Measurements from ENCODE around the gene TLK2. TPM values are rescaled to one million over a fixed set of nuclear protein-coding genes. Genes with fewer than 3 reads are reported as not detected.
"Not testable (repeated sequence)": the region's sequence is repeated elsewhere in the genome, so short reads cannot be mapped to it uniquely, and the experiment has no call there.

Gene TLK2
- total RNA-seq, 6 experiments from 2014 or later, result 29.0 to 40.9 (median 38.6) TPM

- not testable (repeated sequence) for H3K4me3 Mint-ChIP-seq; H3K27ac Mint-ChIP-seq; H3K27me3 Mint-ChIP-seq (ENCODE audit: insufficient read depth); H3K36me3 Mint-ChIP-seq (ENCODE audit: low read depth); H3K9me3 Mint-ChIP-seq; DNase-seq
- peaks cover 22% of the 10 kb centered on the region for H3K4me1 Mint-ChIP-seq (ENCODE audit: low read depth)
Observed at GRCh38 chr17:62482553-62482952, 3.9 kb downstream of the TLK2 start.

- DNase-seq; H3K27me3 Mint-ChIP-seq (ENCODE audit: insufficient read depth); H3K4me1 Mint-ChIP-seq (ENCODE audit: low read depth); H3K27ac Mint-ChIP-seq; H3K4me3 Mint-ChIP-seq; H3K9me3 Mint-ChIP-seq: not testable (repeated sequence)
- peaks cover 11% of the 10 kb centered on the region for H3K36me3 Mint-ChIP-seq (ENCODE audit: low read depth)
Observed at GRCh38 chr17:62490990-62491389, 12.4 kb downstream of the TLK2 start.

DNA sequence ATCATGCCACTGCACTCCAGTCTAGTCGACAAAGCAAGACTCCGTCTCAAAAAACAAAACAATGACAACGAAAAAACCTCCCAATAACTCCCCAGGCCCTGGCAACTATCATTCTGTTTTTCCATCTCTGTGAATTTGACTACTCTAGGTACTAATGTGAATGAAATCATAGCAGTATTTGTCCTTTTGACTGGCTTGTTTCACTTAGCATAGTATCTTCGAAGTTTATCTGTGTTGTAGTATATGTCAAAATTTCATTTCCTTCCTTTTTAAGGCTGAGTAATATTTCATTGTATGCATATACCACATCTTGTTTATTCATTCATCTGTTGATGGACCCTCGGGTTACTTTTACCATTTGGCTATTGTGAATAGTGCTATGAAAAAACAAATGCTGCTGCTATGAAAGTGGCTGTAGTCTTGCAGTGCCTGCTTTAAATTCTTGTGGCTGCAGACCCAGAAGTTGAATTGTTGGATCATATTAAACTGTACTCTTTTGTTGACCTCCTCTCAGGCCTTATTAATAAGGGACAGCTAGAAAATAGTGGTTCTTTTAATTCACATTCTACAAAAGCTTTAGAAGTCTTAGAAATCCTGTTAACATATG is 14.5 kb downstream of the TLK2 start:
- not testable (repeated sequence) for H3K4me3 Mint-ChIP-seq; DNase-seq; H3K27me3 Mint-ChIP-seq (ENCODE audit: insufficient read depth); H3K9me3 Mint-ChIP-seq; H3K27ac Mint-ChIP-seq; H3K4me1 Mint-ChIP-seq (ENCODE audit: low read depth)
- H3K36me3 Mint-ChIP-seq (ENCODE audit: low read depth), result peaks cover 11% of the 10 kb centered on the region

DNA sequence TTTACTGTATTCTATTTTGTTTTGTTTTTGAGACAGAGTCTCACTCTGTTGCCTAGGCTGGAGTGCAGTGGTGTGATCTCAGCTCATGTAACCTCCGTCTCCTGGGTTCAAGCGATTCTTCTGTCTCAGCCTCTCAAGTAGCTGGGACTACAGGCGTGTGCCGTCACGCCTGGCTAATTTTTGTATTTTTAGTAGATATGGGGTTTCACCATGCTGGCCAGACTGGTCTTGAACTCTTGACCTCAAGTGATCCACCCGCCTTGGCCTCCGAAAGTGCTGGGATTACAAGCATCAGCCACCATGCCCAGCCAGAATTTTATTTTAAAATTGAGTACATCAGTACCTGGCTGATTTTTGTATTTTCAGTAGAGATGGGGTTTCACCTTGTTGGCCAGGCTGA is 15.4 kb downstream of the TLK2 start:
- not testable (repeated sequence) for H3K27me3 Mint-ChIP-seq (ENCODE audit: insufficient read depth); H3K4me3 Mint-ChIP-seq; DNase-seq; H3K27ac Mint-ChIP-seq; H3K9me3 Mint-ChIP-seq; H3K4me1 Mint-ChIP-seq (ENCODE audit: low read depth)
- peaks cover 11% of the 10 kb centered on the region for H3K36me3 Mint-ChIP-seq (ENCODE audit: low read depth)

DNA sequence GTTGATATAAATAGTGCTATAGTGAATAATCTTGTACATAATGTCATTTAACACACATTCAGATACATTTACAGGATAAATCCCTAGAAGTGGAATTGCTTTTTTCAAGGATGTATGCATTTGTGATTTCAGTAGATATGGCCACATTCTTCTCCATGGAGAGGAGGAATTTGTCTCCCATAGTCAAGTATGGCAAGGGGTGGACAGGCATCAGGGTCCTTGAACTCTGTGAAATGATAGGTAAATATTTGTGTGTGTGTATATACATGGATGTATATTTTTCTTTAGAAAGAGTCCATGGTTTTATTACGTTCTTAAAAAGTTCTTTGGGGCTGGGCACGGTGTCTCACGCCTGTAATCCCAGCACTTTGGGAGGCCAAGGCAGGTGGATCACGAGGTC is 17.7 kb downstream of the TLK2 start:
- DNase-seq; H3K9me3 Mint-ChIP-seq; H3K27ac Mint-ChIP-seq; H3K4me1 Mint-ChIP-seq (ENCODE audit: low read depth); H3K27me3 Mint-ChIP-seq (ENCODE audit: insufficient read depth); H3K36me3 Mint-ChIP-seq (ENCODE audit: low read depth); H3K4me3 Mint-ChIP-seq: not testable (repeated sequence)

DNA sequence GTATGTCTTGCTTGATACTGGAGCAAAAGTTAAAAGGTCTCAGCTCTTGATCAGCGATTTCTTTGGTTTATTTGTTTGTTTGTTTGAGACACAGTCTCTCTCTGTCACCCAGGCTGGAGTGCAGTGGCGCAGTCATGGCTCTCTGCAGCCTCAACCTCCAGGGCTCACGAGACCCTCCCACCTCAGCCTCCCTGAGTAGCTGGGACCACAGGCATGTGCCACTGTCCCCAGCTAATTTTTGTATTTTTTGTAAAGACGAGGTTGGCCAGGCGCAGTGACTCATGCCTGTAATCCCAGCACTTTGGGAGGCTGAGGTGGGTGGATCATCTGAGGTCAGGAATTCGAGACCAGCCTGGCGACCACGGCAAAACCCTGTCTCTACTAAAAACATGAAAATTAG is 20.2 kb downstream of the TLK2 start:
- not testable (repeated sequence) for H3K27ac Mint-ChIP-seq; H3K4me3 Mint-ChIP-seq; H3K27me3 Mint-ChIP-seq (ENCODE audit: insufficient read depth); H3K4me1 Mint-ChIP-seq (ENCODE audit: low read depth); H3K36me3 Mint-ChIP-seq (ENCODE audit: low read depth); DNase-seq; H3K9me3 Mint-ChIP-seq

GRCh38 chr17:62500463-62500862 is 21.8 kb downstream of the TLK2 start:
- not testable (repeated sequence) for H3K9me3 Mint-ChIP-seq; H3K27ac Mint-ChIP-seq; H3K27me3 Mint-ChIP-seq (ENCODE audit: insufficient read depth); H3K36me3 Mint-ChIP-seq (ENCODE audit: low read depth); H3K4me1 Mint-ChIP-seq (ENCODE audit: low read depth); DNase-seq; H3K4me3 Mint-ChIP-seq

GRCh38 chr17:62504857-62505256 is 26.2 kb downstream of the TLK2 start:
- H3K27me3 Mint-ChIP-seq (ENCODE audit: insufficient read depth); DNase-seq; H3K4me3 Mint-ChIP-seq; H3K9me3 Mint-ChIP-seq; H3K36me3 Mint-ChIP-seq (ENCODE audit: low read depth); H3K27ac Mint-ChIP-seq: not testable (repeated sequence)
- peaks cover 21% of the 10 kb centered on the region for H3K4me1 Mint-ChIP-seq (ENCODE audit: low read depth)

DNA sequence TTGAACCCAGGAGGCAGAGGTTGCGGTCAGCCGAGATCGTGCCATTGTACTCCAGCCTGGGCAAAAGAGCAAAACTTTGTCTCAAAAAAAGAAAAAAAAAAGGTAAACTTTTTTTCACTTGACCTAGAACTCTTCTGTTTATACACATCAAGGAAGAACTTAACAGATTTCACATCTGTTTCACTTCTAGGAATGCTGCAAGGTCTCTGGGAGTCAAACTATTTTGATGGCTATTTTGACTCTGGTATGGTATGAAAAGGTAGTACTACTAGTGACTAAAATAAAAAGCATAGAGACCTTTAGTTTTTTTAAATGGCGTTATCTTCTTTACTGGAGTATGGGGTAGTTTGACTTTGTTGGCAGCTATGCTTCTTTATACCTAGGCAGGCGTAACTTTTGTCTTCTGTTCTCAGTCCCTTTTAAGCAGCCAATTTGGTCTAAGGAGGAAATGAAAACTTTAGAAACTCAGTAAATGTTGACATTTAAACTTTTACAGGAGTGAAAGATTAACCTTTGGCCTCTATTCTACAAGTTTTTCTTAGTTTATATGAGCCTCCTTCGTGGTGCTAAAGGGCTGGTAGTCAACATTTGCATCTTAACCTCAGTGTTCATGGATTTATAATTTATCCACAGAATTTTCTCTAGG is 28.7 kb downstream of the TLK2 start:
- H3K27ac Mint-ChIP-seq; DNase-seq; H3K27me3 Mint-ChIP-seq (ENCODE audit: insufficient read depth); H3K9me3 Mint-ChIP-seq; H3K4me3 Mint-ChIP-seq; H3K36me3 Mint-ChIP-seq (ENCODE audit: low read depth): not testable (repeated sequence)
- peaks cover 14% of the 10 kb centered on the region for H3K4me1 Mint-ChIP-seq (ENCODE audit: low read depth)

DNA sequence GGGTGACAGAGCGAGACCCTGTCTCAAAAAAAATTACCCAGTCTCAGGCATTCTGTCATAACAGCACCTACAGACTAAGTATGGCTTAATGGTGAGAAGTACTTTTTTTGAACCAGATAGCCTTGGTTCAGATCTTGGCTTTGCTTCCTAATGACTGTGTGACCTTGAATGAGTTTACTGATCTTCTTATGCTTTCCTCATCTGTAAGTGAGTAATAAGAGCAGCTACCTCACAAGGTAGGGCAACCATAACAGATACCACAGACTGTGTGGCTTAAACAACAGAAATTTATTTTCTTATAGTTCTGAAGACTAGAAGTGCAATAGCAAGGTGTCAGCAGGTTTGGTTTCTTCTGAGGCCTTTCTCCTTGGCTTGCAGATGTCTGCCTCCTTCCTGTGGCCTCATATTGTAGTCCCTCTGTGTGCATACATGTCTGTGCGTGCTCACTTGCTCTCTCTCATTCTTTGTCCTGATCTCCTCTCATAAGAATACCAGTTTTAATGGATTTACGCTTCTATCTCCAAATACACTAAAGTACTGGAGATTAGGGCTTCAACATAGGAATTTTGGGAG is 31.7 kb downstream of the TLK2 start:
- H3K4me1 Mint-ChIP-seq (ENCODE audit: low read depth), result peaks cover 14% of the 10 kb centered on the region
- DNase-seq; H3K9me3 Mint-ChIP-seq; H3K36me3 Mint-ChIP-seq (ENCODE audit: low read depth); H3K27me3 Mint-ChIP-seq (ENCODE audit: insufficient read depth); H3K27ac Mint-ChIP-seq; H3K4me3 Mint-ChIP-seq: not testable (repeated sequence)

DNA sequence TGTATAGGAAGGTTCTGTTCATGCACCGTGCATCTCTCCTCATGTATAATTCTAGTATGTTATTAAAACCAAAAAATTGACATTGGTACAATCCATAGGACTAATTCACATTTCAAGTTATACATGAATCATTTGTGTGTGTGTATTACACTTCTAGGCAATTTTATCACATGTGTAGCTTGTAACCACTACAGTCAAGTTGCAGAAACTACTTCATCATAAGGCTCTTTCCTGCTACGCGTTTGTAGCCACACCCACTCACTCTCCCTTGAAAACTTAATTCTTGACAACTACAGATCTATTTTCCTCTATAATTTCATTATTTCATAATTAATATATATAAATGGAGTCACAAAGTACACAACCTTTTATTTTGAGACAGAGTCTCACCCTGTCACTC is 32.4 kb downstream of the TLK2 start:
- H3K4me3 Mint-ChIP-seq; H3K9me3 Mint-ChIP-seq; H3K27me3 Mint-ChIP-seq (ENCODE audit: insufficient read depth); H3K36me3 Mint-ChIP-seq (ENCODE audit: low read depth); DNase-seq; H3K27ac Mint-ChIP-seq: not testable (repeated sequence)
- peaks cover 14% of the 10 kb centered on the region for H3K4me1 Mint-ChIP-seq (ENCODE audit: low read depth)

- not testable (repeated sequence) for H3K4me3 Mint-ChIP-seq; H3K4me1 Mint-ChIP-seq (ENCODE audit: low read depth); H3K27ac Mint-ChIP-seq; H3K9me3 Mint-ChIP-seq; H3K27me3 Mint-ChIP-seq (ENCODE audit: insufficient read depth); DNase-seq
- H3K36me3 Mint-ChIP-seq (ENCODE audit: low read depth), result peaks cover 11% of the 10 kb centered on the region
Observed at GRCh38 chr17:62516376-62516775, 37.8 kb downstream of the TLK2 start.

DNA sequence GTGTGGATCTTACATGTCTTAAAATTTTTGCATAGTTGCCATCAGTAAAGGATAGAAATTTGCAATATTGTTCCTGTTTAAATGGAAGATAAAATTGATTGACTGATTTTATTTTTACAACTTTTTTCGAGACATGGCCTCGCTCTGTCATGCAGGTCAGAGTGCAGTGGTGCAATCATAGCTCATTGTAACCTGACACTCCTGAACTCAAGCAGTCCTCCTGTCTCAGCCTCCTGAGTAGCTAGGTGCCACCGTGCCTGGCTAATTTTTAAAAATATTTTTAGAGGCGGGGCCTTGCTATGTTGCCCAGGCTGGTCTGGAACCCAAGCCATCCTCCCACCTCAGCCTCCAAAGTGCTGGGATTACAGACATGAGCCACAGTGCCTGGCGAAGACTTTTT is 42.7 kb downstream of the TLK2 start:
- not testable (repeated sequence) for H3K27ac Mint-ChIP-seq; DNase-seq; H3K36me3 Mint-ChIP-seq (ENCODE audit: low read depth); H3K4me3 Mint-ChIP-seq; H3K9me3 Mint-ChIP-seq; H3K27me3 Mint-ChIP-seq (ENCODE audit: insufficient read depth)
- peaks cover 12% of the 10 kb centered on the region; the same call in 1 of the 2 replicates for H3K4me1 Mint-ChIP-seq (ENCODE audit: low read depth)

DNA sequence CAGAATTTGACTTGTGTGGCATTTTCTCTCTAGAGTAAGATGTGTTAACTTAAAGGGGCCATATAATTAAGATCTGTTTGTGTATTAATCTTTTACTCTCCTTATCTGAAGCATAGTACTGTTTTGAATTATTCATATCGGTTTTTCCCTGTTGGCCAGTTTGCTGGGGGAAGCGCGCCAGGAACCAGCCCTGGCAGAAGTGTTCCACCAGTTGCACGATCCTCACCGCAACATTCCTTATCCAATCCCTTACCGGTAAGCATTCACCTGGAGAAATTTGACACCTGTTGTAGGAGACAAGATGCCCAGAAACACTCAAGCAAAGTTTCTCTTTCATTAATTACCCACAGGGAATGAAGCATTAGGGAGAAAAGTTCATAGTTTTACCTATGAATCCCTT is 45.5 kb downstream of the TLK2 start:
- H3K4me3 Mint-ChIP-seq; H3K36me3 Mint-ChIP-seq (ENCODE audit: low read depth): not testable (repeated sequence)

More for the DNA sequence above, 45.5 kb downstream of the TLK2 start:
- H3K4me1 Mint-ChIP-seq (ENCODE audit: low read depth), result peaks cover 12% of the 10 kb centered on the region; the same call in 1 of the 2 replicates
- H3K27me3 Mint-ChIP-seq (ENCODE audit: insufficient read depth); H3K27ac Mint-ChIP-seq; H3K9me3 Mint-ChIP-seq; DNase-seq: not testable (repeated sequence)
